GM12875 (cell line): Measurements from ENCODE around the gene AADACL2.

Source experiments
- H3K4me3 ChIP-seq: one replicate; pipeline ENCODE4 v1.5.1; 2011; ENCODE audit warnings: low read depth, low read length, control low read depth
- TF ChIP-seq, protein P1 (sequence below): IDR thresholded peaks from 2 replicates; pipeline ENCODE4 v1.5.1; 2011; ENCODE audit warnings: low read depth, mild to moderate bottlenecking, control low read depth, inconsistent platforms, low read length, moderate library complexity, borderline replicate concordance; ENCODE audit not compliant: insufficient read depth

AADACL2 gene

DNA sequence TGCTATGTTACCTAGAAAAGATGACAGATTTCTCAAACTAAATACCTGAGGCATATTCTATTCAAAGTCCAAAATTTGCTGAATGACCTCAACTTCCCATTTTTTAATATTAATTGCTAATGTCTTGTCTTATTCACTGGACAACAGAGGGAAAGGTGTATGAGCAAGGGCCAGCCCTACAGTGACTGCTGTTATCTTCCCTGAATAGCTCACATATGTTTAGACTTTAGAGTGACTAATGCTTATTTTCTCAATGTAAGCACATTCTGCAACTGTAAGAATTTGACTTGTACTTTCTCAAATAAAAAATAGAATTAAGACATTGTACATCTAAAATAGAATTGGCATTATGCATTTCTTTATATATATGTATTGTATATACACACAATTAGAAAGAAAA is 26.5 kb upstream of the AADACL2 start:
- TF ChIP-seq, protein P1, sequence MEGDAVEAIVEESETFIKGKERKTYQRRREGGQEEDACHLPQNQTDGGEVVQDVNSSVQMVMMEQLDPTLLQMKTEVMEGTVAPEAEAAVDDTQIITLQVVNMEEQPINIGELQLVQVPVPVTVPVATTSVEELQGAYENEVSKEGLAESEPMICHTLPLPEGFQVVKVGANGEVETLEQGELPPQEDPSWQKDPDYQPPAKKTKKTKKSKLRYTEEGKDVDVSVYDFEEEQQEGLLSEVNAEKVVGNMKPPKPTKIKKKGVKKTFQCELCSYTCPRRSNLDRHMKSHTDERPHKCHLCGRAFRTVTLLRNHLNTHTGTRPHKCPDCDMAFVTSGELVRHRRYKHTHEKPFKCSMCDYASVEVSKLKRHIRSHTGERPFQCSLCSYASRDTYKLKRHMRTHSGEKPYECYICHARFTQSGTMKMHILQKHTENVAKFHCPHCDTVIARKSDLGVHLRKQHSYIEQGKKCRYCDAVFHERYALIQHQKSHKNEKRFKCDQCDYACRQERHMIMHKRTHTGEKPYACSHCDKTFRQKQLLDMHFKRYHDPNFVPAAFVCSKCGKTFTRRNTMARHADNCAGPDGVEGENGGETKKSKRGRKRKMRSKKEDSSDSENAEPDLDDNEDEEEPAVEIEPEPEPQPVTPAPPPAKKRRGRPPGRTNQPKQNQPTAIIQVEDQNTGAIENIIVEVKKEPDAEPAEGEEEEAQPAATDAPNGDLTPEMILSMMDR: no peak
- no peak overlapping the region for H3K4me3 ChIP-seq

DNA sequence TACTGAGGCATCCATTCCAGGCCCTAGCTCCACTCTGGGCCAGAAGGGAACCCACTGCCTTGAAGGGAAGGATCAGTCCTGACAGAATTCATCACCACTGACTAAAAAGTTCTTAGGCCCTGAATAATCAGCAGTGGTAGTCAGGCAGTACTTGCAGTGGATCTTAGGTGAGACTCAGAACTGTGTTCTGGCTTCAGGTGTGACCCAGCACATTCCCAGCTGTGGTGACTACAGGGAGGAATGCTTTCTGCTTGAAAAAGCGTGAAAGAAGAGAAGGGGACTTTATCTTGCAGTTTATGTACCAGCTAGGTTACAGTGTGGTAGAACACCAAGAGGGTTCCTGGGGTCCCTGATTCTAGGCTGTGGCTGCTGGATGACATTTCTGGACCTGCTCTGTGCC is 24.9 kb upstream of the AADACL2 start:
- H3K4me3 ChIP-seq: no peak overlapping the region
- TF ChIP-seq, protein P1: no peak

DNA sequence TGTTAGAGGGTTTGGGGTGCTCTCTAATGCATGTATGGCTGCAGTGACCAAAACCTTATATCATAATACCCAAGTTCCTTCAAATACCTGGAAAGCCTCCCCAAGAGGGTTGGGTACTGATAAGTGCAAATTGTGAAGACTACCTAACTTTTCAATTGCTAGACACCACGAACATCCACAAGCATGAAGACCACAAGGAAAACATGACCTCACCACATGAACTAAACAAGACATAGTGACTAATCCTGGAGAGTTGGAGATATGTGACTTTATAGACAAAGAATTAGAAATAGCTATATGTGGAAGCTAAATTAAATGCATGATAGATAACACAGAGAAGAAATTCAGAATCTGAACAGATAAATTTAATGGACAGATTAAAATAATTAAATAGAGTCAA is 23.9 kb upstream of the AADACL2 start:
- no peak overlapping the region for H3K4me3 ChIP-seq
- TF ChIP-seq, protein P1: no peak

DNA sequence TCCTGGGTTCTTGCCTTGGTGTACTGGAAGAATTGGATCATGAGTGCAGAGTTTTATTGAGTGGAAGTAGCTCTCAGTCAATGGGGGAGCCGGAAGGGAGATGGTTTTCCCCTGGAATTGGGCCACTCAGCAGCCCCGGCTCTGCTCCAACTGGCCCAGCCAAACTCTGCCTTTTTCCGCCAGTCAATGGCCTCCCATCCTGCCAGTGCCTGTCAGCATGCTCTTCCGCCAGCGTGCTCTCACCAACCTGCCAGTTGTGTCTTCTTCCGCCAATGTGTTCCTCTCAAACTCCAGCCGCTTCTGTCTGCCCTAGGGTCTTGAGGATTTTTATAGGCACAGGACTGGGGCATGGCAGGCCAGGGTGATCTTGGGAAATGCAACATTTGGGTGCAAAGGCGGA is 12.4 kb upstream of the AADACL2 start:
- H3K4me3 ChIP-seq: no peak overlapping the region
- TF ChIP-seq, protein P1: no peak

DNA sequence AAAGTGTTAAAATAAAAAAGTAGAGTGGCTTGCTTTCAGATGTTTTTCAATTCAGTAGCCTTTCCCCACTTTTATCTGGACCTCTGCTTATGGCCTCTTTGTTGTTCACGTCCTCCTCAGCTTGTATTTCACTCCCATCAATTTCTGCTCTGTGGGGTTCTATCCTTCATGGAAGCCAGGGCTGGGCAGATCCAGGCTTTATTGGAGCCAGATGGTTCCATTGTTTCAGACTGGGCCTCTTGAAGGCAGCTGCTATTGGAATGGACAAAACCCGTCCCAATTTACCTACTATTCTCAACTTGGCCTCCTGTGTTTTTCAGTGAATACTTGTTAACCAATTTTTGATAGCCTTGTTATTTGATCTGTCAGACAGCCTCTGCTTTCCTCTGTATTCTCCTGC is 10.9 kb upstream of the AADACL2 start:
- TF ChIP-seq, protein P1: no peak
- H3K4me3 ChIP-seq: no peak overlapping the region

DNA sequence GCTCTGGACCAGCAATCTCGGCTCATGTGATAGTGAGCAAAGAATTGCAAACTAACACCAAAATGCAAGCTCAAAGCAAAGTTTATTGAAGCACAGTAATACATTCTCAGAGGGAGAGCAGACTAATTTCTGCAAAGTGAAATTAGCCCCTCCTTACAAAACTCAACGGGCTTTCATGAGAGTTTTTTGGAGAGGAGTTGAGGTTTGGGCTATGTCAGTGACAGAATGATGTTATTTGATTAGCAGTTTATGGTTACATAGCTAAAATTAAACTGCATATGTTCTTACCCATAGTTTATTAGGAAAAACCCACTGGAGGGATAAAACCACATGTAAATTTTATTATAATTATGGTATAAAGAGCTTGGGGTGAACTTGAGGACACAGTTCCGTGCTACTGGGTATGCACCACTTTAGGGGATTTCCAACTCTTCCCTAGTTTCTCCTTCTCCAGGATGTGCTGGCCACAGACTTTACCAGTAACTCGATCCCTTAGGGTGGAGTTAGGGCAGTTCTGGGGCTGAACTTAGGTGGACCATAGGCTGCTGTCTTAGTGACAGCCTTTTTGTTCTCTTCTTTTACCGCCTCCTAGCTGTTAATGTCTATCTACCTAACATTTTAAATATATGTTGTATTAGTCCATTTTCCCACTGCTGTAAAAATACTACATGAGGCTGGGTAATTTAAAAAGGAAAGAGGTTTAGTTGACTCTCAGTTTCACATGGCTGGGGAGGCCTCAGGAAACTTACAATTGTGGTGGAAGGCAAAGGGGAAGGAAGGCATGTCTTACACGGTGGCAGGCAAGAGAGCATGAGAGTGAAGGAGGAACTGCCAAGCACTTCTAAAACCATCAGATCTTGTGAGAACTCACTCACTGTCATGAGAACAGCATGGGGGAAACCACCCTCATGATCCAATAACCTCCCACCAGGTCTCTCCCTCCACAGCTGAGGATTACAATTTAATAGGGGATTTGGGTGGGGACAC is 8.9 kb upstream of the AADACL2 start:
- TF ChIP-seq, protein P1: no peak
- no peak overlapping the region for H3K4me3 ChIP-seq

DNA sequence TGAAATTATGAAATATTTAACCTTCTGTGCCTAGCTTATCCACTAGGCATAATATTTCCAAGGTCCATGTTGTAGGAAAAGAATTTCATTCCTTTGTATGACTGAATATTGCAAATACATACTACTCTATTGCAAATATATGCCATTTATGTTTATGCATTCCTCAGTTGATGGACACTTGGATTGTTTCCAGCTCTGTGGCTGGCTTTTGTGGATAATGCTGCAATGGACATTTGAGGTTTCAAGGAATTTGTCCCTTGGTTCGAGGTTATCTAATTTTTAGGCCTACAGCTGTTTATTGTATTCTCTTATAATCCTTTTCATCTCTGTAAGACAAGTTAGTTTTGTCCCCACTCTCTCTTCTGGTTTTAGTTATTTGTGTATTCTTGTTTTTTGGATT is 7.7 kb upstream of the AADACL2 start:
- TF ChIP-seq, protein P1: no peak
- H3K4me3 ChIP-seq: no peak overlapping the region
